GM10248 (cell line): Measurements from ENCODE around the gene OXCT2.

Experiments
- CTCF ChIA-PET: fragments of 300-600 bp; sonication (Branson Sonifier 250); formaldehyde crosslinking; extraction: SDS; loops from one replicate; lab custom pipeline; 2021; ENCODE audit warnings: antibody characterized with exemption; lab: Yijun Ruan, JAX
- POLR2A ChIA-PET: fragments of 350-650 bp; sonication (Branson Sonifier 250); formaldehyde crosslinking; extraction: SDS; loops from one replicate; lab custom pipeline; 2020; ENCODE audit warnings: antibody characterized with exemption; lab: Yijun Ruan, JAX
- DNase-seq: peaks from one replicate; pipeline ENCODE4 v3.0.0; 2012; ENCODE audit errors: extremely low spot score
- TF ChIP-seq, protein P1 (sequence below): IDR thresholded peaks from 2 replicates; pipeline ENCODE4 v1.5.1; 2012; ENCODE audit warnings: mild to moderate bottlenecking, low read depth; ENCODE audit errors: extremely low read depth, missing control alignments, control extremely low read depth

Gene OXCT2

GRCh38 chr1:39721664-39722063 lies 49.5 kb downstream of the OXCT2 start:
- ChIA-PET POLR2A (no interaction called here), CTCF (interaction anchor here (1.0 to 2.3 kb wide), 4 partner anchors 49 to 115 kb away, joined by 3 to 11 read pairs (median 7); partner anchors contain the start of gene NT5C1A)
- DNase-seq, result no peak
- TF ChIP-seq, protein P1, sequence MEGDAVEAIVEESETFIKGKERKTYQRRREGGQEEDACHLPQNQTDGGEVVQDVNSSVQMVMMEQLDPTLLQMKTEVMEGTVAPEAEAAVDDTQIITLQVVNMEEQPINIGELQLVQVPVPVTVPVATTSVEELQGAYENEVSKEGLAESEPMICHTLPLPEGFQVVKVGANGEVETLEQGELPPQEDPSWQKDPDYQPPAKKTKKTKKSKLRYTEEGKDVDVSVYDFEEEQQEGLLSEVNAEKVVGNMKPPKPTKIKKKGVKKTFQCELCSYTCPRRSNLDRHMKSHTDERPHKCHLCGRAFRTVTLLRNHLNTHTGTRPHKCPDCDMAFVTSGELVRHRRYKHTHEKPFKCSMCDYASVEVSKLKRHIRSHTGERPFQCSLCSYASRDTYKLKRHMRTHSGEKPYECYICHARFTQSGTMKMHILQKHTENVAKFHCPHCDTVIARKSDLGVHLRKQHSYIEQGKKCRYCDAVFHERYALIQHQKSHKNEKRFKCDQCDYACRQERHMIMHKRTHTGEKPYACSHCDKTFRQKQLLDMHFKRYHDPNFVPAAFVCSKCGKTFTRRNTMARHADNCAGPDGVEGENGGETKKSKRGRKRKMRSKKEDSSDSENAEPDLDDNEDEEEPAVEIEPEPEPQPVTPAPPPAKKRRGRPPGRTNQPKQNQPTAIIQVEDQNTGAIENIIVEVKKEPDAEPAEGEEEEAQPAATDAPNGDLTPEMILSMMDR, result no peak

DNA sequence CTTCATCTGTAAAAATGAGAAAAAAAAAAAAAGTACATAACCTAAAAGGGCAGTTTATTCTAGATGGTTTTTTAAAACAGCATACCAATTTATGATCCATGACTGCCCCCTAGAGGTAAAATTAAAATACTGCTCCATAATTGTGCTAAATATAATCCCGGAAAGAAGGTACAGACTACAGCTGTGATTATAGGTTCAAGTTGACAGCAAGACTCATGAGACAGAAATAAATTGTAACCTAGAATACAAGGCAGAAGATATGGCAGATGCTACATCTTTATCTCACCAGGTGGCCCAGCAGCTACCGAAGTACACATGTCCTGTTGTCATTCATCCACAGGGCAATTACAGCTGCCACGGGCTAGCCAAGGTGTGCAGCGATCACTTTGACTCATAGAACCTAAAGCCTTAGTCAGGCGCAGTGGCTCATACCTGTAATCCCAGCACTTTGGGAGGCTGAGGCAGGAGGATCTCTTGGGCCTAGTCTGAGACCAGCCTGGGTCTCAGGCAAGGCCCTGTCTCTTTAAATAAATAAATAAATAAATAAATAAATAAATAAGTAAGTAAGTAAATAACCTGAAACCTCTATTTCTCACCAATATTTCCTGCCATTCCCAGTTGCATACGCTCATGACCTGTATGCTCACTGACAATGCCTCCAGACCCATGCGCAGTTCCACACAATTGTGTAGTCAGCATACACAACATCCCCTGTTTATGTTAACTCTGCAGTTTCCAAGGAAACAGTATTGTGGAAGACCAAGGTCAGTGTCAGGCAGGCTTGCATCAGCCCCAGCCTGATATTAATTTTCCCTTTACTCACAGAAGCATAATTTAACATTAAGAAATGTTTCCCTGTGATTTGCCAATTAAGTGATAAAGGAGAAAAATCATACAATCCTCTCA lies 50.8 kb downstream of the OXCT2 start:
- CTCF ChIA-PET, result interaction anchor here (0.7 to 2.2 kb wide), 24 partner anchors 9 to 622 kb away, joined by 3 to 12 read pairs (median 4); partner anchors contain the start of genes NT5C1A and PPIE
- POLR2A ChIA-PET, result interaction anchor here (0.6 kb wide), 1 partner anchor 23 kb away, joined by 3 read pairs; no protein-coding TSS in a partner anchor

More for the DNA sequence above, 50.8 kb downstream of the OXCT2 start:
- TF ChIP-seq, protein P1, result peak; percentile 51
- DNase-seq, result peak; percentile 47
